Retina (tissue), 1 donor: ENCODE data around the gene OR2F2.

Experiments
- DNase-seq: peaks from one replicate; pipeline ENCODE4 v3.0.0-alpha.2; 2016

OR2F2 gene

DNA sequence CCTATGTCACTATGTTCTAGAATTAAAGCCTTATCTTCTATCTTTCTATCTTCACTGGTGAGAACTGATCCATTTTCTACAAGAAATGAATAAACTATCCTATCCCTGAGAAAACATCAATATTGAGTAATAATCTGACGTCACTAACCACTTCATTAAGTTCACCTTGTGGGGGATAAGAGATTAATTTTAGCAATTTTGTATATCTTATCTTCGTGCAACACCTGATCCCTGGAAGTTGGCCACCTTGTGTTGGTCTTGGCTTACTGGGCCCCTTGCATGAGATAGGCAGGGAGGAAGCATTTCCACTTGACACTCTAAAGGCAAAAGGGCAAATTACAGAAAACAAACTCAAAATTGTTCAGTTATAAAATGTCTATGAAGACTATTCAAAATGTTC lies 45.0 kb downstream of the OR2F2 start:
- no peak for DNase-seq

DNA sequence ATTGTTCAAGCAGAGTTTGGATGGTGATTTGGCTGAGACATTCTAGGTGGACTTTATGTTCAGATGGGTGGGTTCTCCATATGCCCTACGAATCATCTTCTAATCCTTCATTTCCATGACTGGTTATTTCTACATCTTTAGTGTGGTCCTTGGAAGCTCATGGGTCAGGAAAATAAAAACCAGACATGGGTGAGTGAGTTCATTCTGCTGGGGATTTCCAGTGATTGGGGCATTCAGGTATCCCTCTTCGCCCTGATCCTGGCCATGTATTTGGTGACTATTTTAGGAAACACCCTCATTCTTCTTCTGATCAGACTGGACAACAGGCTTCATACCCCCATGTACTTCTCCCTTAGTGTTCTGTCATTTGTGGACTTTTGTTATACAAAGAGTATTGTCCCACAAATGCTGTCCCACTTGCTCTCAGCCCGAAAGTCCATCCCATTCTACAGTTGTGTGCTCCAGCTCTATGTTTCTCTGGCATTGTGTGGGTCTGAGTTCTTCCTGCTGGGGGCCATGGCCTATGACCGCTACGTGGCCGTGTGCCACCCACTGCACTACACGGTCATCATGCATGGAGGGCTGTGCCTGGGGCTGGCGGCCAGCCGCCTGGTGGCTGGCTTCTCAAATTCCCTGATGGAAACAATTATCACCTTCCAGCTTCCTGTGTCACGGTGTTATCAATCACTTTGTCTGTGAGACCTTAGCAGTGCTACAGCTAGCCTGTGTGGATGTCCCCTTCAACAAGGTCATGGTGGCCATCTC lies 45.9 kb downstream of the OR2F2 start:
- no peak for DNase-seq

DNA sequence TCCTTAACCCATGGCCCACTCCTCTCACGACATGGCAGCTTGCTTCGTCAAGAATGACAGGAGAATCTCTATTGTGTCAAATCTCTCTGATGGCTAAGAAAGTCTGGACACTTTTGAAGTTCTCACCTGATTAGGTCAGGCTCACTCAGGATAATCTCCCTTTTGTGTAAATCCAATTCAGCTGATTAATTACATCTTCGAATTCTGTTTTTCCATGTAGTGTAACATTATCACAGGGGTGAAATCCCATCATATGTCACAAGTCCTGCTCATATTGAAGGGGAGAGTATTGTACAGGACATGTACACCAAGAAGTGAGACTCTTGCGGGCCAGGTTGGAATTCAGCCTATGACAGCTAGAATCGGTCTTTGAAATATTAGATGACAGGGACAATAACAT lies 48.9 kb downstream of the OR2F2 start:
- DNase-seq: no peak
